MM.1S (cell line): ENCODE data around the gene DRC7.
A peak's percentile ranks its signal among the peaks of the same experiment; 100 is the strongest.

ENCODE experiments used
- DNase-seq: peaks from one replicate; pipeline ENCODE4 v3.0.0-alpha.2; 2015
- H2AFZ ChIP-seq: fragments of 300-600 bp; sonication (generic); 2 replicates; pipeline ENCODE4 v1.6.0; 2016; ENCODE audit warnings: antibody characterized with exemption, low read length
- H3F3A ChIP-seq: fragments of 300-600 bp; sonication (generic); 2 replicates; pipeline ENCODE4 v1.6.1; 2016; ENCODE audit warnings: mild to moderate bottlenecking, antibody characterized with exemption, low read length, moderate library complexity, mixed read lengths; ENCODE audit not compliant: insufficient read depth
- H3K27ac ChIP-seq: fragments of 300-600 bp; sonication (generic); 2 replicates; pipeline ENCODE4 v1.5.1; 2016; ENCODE audit warnings: mild to moderate bottlenecking, low read length
- H3K27me3 ChIP-seq: fragments of 300-600 bp; sonication (generic); replicated peaks from 2 replicates; pipeline ENCODE4 v1.6.0; 2016; ENCODE audit warnings: low read length; ENCODE audit not compliant: insufficient read depth
- H3K36me3 ChIP-seq: fragments of 300-600 bp; sonication (generic); replicated peaks from 2 replicates; pipeline ENCODE4 v1.6.1; 2016; ENCODE audit warnings: mild to moderate bottlenecking, low read length, mixed read lengths; ENCODE audit not compliant: insufficient read depth
- H3K4me1 ChIP-seq: fragments of 300-600 bp; sonication (generic); 2 replicates; pipeline ENCODE4 v1.6.1; 2016; ENCODE audit warnings: low read length, mixed read lengths
- H3K4me2 ChIP-seq: fragments of 300-600 bp; sonication (generic); 2 replicates; pipeline ENCODE4 v1.6.0; 2016; ENCODE audit warnings: low read depth, low read length
- H3K4me3 ChIP-seq: fragments of 300-600 bp; sonication (generic); 2 replicates; pipeline ENCODE4 v1.5.1; 2016; ENCODE audit warnings: low read length, mixed read lengths
- H3K79me2 ChIP-seq: fragments of 300-600 bp; sonication (generic); 2 replicates; pipeline ENCODE4 v1.6.1; 2016; ENCODE audit warnings: mixed run types, low read length, mixed read lengths
- H3K9ac ChIP-seq: fragments of 300-600 bp; sonication (generic); 2 replicates; pipeline ENCODE4 v1.6.1; 2016; ENCODE audit warnings: low read length, mixed read lengths
- H3K9me2 ChIP-seq: fragments of 300-600 bp; sonication (generic); replicated peaks from 2 replicates; pipeline ENCODE4 v1.6.1; 2016; ENCODE audit warnings: mild to moderate bottlenecking, low read length, mixed read lengths; ENCODE audit not compliant: insufficient read depth
- H3K9me3 ChIP-seq: fragments of 300-600 bp; sonication (generic); replicated peaks from 2 replicates; pipeline ENCODE4 v1.6.1; 2016; ENCODE audit warnings: mild to moderate bottlenecking, low read length, mixed read lengths; ENCODE audit not compliant: insufficient read depth
- H4K20me1 ChIP-seq: fragments of 300-600 bp; sonication (generic); 2 replicates; pipeline ENCODE4 v1.6.1; 2016; ENCODE audit warnings: mild to moderate bottlenecking, low read length, moderate library complexity, mixed read lengths; ENCODE audit not compliant: insufficient read depth
- EZH2 ChIP-seq: fragments of 300-600 bp; sonication (generic); optimal IDR thresholded peaks from 2 replicates; pipeline ENCODE3; 2017; ENCODE audit warnings: low read depth, mild to moderate bottlenecking, antibody characterized with exemption, low read length, mixed read lengths
- EZH2phosphoT487 ChIP-seq: fragments of 300-600 bp; sonication (generic); IDR thresholded peaks from 2 replicates; pipeline ENCODE4 v1.6.1; 2018; ENCODE audit warnings: antibody characterized with exemption, low read length
- TF ChIP-seq, protein P1 (sequence below): fragments of 300-600 bp; sonication (generic); IDR thresholded peaks from 2 replicates; pipeline ENCODE4 v1.5.1; 2016; ENCODE audit warnings: antibody characterized with exemption, low read length, mixed read lengths

DRC7 gene

GRCh38 chr16:57755726-57756423, 61.3 kb downstream of the DRC7 start:
- Histone ChIP-seq H3K9me3 (no peaks in the 10 kb centered on the region), H3K4me1 (no peaks in the 10 kb centered on the region), H3K27ac (no peak overlapping the region), H4K20me1 (no peaks in the 10 kb centered on the region), H3K4me2 (no peak overlapping the region), H3K27me3 (no peaks in the 10 kb centered on the region), H3K9ac (no peak overlapping the region), H2AFZ (no peak overlapping the region), H3K79me2 (no peaks in the 10 kb centered on the region), H3K36me3 (no peaks in the 10 kb centered on the region), H3K4me3 (no peak overlapping the region), H3K9me2 (no peaks in the 10 kb centered on the region), H3F3A (no peaks in the 10 kb centered on the region)
- no peak for DNase-seq
- TF ChIP-seq, protein P1, sequence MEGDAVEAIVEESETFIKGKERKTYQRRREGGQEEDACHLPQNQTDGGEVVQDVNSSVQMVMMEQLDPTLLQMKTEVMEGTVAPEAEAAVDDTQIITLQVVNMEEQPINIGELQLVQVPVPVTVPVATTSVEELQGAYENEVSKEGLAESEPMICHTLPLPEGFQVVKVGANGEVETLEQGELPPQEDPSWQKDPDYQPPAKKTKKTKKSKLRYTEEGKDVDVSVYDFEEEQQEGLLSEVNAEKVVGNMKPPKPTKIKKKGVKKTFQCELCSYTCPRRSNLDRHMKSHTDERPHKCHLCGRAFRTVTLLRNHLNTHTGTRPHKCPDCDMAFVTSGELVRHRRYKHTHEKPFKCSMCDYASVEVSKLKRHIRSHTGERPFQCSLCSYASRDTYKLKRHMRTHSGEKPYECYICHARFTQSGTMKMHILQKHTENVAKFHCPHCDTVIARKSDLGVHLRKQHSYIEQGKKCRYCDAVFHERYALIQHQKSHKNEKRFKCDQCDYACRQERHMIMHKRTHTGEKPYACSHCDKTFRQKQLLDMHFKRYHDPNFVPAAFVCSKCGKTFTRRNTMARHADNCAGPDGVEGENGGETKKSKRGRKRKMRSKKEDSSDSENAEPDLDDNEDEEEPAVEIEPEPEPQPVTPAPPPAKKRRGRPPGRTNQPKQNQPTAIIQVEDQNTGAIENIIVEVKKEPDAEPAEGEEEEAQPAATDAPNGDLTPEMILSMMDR: no peak
- TF ChIP-seq EZH2phosphoT487 (no peak), EZH2 (no peak)

DNA sequence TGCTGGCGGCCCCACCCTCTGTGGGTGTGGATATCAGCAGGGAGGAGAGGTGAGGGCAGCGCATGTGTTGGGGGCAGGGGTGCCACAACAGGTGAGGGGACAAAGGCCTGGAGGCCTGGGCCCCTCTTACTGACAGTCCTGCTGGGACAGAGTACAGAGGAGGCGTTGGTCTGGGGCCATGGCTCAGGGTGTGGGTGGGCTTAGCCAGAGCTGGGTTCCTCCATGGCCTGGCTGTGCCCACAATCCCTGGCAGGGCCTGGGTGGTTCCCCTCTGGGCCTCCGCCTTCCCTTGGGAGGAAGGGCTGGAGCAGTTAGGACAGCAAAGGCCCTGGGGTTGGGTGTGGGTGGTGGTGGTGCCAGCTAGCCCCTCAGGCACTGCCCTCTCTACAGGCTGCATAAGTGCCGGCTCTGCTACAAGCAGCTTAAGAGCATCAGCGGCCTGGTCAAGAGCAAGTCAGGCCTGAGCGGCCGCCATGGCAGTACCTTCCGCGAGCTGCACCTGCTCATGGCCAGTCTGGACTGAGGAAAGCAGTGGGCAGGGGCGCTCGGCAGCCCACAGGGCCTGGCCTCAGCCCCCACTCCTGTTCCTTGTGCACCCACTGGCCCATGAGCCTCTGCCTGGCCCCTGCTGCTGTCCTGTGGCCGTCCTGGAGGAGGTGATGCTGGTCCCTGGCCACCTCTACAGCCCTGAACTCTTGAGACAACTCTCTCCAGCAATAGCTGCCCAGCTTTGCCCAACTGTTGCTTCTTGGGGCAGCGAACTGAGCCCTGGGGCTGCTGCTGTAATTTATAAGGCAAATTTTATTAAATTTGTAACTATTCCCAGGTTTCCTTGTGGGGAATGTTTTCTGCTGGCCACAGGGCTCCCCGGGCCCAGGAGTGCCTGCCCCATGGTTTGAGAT, 62.1 kb downstream of the DRC7 start:
- TF ChIP-seq EZH2 (no peak), EZH2phosphoT487 (no peak)
- TF ChIP-seq, protein P1: no peak
- H3K9me3 ChIP-seq: no peaks in the 10 kb centered on the region
- no peaks in the 10 kb centered on the region for H3K4me1 ChIP-seq
- H2AFZ ChIP-seq: no peak overlapping the region
- H3K4me3 ChIP-seq: no peak overlapping the region
- no peak overlapping the region for H3K9ac ChIP-seq
- no peak overlapping the region for H3K27ac ChIP-seq
- H3K79me2 ChIP-seq: no peaks in the 10 kb centered on the region
- no peaks in the 10 kb centered on the region for H3K9me2 ChIP-seq
- no peaks in the 10 kb centered on the region for H4K20me1 ChIP-seq
- H3K4me2 ChIP-seq: no peak overlapping the region
- H3F3A ChIP-seq: no peaks in the 10 kb centered on the region
- DNase-seq: no peak
- no peaks in the 10 kb centered on the region for H3K27me3 ChIP-seq
- H3K36me3 ChIP-seq: no peaks in the 10 kb centered on the region

DNA sequence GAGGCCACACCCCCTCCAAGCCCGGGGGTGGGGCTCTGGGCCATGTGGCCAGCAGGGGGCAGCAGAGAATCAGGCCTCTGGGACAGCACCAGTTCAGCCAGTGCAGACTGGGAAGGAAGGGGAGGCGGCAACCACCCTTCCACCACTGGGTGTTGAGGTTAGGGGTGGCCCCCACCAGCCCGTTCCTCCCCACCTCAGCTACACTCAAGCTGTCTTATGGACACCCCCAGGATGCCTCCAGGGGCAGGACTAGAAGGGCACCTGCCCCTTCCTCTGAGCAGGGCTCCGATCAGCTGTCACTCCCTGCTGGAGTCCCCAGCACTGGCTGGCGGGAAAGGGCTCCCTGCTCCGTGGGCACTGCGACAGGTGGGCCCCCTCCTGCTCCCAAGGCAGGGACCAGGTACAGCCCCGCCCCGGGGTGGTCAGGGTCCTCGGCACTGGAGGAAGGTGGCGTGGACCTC, 62.8 kb downstream of the DRC7 start:
- H3F3A ChIP-seq: no peaks in the 10 kb centered on the region
- H3K9me3 ChIP-seq: no peaks in the 10 kb centered on the region
- TF ChIP-seq, protein P1: peak; percentile 95
- TF ChIP-seq EZH2phosphoT487 (no peak), EZH2 (no peak)
- DNase-seq: peak; percentile 84
- H3K9ac ChIP-seq: no peak overlapping the region
- H3K4me3 ChIP-seq: no peak overlapping the region
- no peaks in the 10 kb centered on the region for H3K9me2 ChIP-seq
- H3K36me3 ChIP-seq: no peaks in the 10 kb centered on the region
- H4K20me1 ChIP-seq: no peaks in the 10 kb centered on the region
- no peak overlapping the region for H3K27ac ChIP-seq
- H3K4me1 ChIP-seq: no peaks in the 10 kb centered on the region
- no peaks in the 10 kb centered on the region for H3K79me2 ChIP-seq
- H3K4me2 ChIP-seq: no peak overlapping the region
- H2AFZ ChIP-seq: no peak overlapping the region
- no peaks in the 10 kb centered on the region for H3K27me3 ChIP-seq
